ENCODE measurements around the gene SEPTIN1.
A peak's percentile ranks its signal among the peaks of the same experiment; 100 is the strongest.

The SEPTIN1 gene

DNA sequence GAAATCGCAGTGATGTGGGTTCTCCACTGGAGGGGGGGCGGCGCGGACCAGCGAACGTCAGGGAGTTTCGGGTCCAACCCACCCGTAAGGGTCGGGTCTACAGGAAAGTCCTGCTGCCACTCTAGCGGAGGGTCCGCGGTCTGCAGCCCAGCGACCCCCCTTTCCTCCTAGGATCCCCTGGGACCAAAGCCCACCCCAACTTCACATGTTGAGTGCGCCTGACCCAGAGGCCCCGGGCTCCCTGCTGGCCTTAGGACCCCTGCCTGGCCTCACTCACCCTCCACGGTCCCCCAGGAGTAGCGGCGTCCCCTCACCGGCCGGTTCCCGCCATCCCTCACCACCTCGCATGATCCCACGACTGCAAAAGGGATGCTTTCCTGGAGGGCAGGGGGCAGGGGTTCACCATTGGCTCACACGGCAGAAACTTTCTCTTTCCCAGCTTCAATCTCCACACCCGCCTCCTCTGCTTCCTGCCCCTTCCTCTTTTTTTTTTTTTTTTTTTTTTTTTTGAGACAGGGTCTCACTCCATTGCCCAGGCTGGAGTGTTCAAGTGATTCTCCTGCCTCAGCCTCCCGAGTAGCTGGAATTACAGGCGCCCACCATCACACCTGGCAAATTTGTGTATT is 3.1 kb downstream of the SEPTIN1 start:
- H3K27ac ChIP-seq = peak overlapping the region in 20 of 21 experiments; percentile 69 to 100 (median 98)
- peak overlapping the region; percentile 49 to 63 (median 55) for H3K4me3 ChIP-seq

DNA sequence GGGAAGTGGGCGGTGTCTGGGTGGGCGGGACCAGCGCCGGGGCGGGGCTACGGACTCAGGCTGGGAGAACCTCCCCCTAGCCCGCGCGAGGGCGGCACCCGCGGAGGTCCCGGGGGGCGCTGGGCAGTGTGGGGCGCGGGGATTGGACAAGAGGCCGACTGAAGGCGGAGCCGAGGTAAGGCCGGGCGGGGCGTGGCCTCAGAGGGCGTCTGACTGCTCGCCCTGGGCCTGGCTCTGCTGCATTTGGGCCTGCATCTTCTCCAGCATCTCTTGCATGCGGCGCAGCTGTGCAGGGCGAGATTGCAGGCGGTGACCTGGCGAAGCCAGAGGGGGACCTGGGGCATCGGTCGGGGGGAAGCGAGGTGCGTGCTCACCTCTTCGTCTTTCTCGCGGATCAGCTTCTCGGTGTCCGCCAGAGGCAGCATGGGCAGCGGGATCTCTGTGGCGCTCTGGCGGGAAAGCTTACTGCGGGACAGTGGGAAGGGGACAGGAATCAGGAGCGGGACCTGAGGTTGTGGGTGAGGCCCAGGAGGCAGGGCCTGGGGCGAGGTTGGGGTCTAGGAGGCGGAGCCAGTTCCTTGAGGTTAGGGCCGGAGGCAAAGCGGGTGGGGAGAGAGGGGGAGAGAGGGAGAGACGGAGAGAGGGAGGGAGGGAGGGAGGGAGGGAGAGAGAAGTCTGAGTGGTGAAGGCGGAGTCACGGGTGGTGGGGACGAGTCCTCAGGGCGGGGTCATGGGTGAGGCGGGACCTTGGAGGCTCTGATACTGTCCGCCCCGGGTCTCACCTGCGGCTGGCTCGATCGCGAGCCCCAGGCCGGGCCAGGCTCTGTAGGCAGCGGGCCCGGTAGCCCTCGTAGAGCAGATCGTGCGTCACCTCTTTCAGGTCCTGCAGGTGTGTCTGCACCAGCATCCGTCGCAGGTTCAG is 3.9 kb downstream of the SEPTIN1 start:
- H3K27ac ChIP-seq = peak overlapping the region; percentile 94 to 100 (median 99)
- peak overlapping the region; percentile 49 to 63 (median 55) for H3K4me3 ChIP-seq

DNA sequence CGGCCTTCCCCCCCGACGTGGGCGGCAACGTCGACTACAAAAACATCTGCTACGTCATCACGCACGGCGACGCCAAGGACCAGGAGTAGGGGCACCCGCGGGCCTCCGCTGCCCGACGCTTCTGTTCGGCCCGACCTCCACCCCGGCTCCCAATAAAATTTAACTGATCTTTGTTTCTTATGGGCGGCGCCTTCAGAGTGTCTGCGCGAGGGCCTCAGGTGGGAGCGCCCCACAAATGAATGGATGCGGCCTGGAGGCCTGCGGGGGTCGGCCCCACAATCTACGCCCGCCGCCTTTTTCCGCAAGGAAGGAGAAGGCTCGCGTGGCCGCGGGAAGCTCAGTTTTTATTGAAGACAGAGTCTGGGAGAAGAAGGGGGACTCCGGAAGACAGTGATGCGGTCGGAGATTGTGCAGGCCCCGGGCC is 4.5 kb downstream of the SEPTIN1 start:
- H3K27ac ChIP-seq = peak overlapping the region; percentile 94 to 100 (median 99)
- H3K4me3 ChIP-seq = peak overlapping the region; percentile 49 to 63 (median 55)

DNA sequence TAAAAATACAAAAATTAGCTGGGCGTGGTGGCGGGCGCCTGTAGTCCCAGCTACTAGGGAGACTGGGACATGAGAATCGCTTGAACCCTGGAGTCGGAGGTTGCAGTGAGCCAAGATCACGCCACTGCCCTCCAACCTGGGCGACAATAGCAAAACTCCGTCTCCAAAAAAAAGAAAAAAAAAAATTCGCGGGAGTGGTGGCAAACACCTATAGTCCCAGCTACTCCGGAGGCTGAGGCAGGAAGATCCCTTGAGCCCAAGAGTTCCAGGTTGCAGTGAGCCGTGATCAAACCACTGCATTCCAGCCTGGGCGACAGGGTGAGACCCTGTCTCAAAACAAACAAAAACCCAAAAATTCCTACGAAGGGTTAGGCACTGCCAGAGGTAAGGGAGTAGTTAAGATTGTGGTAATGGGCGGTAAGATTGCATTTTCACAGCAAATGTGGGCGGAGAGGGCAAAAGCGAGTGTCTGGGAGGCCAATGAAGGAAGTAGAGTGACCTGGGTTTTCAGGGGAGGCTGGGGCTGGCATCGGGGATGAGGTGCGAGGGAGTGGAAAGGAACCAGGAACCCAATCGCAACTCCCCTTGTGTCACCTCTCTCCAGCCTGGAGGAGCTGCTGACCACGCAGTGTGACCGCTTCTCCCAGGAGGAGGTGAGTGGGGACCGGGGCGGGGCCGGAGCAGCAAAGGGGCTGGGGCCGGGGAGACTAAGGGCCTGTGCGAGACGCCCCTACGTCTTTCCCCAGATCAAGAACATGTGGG is 5.1 kb downstream of the SEPTIN1 start:
- H3K4me3 ChIP-seq = peak overlapping the region; percentile 49 to 63 (median 55)
- H3K27ac ChIP-seq = peak overlapping the region; percentile 94 to 100 (median 99)

DNA sequence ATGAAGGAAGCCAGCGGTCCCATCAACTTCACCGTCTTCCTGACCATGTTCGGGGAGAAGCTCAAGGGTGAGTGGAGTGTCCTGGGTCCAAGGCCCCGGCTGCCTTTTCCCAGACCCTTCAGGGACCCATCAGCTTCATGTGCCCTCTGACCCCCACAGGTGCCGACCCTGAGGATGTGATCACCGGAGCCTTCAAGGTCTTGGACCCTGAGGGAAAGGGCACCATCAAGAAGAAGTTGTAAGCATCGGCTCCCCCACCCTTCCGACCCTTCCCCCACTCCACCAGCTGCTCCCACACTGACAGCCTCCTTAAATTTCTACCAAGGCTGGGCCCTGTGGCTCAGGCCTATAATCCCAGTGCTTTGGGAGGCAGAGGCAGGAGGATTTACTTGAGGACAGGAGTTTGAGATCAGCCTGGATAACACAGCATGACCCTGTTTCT is 5.9 kb downstream of the SEPTIN1 start:
- H3K4me3 ChIP-seq = no peak overlapping the region
- peak overlapping the region in 18 of 21 experiments; percentile 13 to 100 (median 98) for H3K27ac ChIP-seq

DNA sequence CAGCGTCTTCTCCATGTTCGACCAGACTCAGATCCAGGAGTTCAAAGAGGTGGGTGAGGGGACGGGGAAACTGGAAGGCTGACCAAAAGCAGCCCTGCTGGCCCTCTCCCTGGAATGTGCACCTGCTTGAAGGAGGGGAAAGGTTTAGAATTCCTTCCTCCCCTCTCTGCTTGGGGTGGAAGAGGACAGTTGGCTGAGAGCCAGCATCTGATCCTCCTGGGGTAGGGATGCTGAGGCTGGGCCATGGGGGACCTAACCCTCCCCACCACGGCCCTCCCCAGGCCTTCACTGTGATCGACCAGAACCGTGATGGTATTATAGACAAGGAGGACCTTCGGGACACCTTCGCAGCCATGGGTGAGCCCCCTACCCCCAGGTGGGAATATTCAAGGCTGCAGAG is 6.5 kb downstream of the SEPTIN1 start:
- H3K27ac ChIP-seq = peak overlapping the region in 3 of 21 experiments; percentile 13 to 97 (median 97)
- H3K4me3 ChIP-seq = no peak overlapping the region

DNA sequence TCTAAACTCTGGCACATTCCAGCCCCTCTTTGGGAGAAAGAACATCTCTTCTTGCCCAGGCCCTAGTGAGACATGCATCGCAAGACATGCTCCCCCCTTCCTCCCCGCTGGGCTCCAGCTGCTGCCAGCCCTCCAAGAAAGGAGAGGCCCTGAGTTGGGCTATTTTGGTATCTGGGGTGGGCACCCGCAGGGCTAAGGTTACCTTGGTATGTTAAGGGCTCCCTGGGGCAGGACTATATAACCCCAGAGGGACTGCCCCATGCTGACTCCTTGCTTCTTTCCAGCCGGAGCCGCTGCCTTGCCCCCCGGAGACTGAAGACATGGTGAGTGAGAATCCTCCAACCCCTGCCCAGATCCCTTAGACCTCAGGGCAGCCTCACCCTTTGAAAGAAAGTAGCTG is 7.8 kb downstream of the SEPTIN1 start, which contains the start of gene MYL11:
Gene MYL11 (plus strand): TSS at position 265 of the 400 bp plus-strand sequence. CDS start 56 bp downstream, at position 321.
- no peak within 1 kb of the TSS for H3K4me3 ChIP-seq
- H3K27ac ChIP-seq = no peak within 1 kb of the TSS

DNA sequence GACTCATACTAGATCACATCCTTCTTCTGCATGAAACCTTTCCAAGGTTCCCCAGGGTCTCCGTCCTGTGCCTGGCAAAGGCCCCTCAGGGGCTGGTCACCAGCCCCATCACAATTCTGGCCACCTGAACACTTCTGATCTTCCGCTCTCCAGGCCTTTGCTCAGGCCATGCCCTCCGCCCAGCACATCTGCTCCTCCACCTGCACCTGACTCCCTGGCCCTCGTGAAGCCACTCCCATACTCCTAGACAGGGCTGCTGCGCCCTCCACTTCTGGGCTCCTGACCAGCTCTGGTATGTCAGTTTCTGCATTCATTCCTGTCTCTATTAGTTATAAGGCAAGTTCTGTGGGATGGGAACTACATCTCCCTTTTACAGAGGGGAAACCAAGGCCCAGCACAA is 9.6 kb downstream of the SEPTIN1 start:
- no peak overlapping the region for H3K4me3 ChIP-seq
- no peak overlapping the region for H3K27ac ChIP-seq

DNA sequence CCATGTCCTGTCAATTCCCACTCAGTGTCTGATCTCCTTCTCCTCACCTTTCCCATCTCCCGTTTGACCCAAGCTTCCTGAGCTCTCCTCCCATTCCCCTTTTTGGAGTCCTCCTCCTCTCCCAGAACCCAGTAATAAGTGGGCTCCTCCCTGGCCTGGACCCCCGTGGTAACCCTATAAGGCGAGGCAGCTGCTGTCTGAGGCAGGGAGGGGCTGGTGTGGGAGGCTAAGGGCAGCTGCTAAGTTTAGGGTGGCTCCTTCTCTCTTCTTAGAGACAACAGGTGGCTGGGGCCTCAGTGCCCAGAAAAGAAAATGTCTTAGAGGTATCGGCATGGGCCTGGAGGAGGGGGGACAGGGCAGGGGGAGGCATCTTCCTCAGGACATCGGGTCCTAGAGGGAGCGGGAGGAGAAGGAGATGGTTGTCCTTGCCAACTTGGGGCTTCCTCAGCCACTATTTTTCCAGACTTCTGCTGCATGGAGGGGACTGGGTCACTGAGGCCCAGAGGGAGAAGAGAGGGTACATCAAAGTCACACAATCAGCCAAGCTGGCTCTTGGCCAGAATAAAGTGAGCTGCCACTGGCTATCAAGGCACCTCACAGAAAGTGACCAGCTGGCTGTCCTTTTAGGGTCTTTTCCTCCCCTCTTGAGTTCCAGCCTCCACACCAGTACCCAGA is 10.2 kb downstream of the SEPTIN1 start:
- Histone ChIP-seq H3K4me3 (no peak overlapping the region), H3K27ac (peak overlapping the region in 6 of 21 experiments; percentile 34 to 89 (median 80))

DNA sequence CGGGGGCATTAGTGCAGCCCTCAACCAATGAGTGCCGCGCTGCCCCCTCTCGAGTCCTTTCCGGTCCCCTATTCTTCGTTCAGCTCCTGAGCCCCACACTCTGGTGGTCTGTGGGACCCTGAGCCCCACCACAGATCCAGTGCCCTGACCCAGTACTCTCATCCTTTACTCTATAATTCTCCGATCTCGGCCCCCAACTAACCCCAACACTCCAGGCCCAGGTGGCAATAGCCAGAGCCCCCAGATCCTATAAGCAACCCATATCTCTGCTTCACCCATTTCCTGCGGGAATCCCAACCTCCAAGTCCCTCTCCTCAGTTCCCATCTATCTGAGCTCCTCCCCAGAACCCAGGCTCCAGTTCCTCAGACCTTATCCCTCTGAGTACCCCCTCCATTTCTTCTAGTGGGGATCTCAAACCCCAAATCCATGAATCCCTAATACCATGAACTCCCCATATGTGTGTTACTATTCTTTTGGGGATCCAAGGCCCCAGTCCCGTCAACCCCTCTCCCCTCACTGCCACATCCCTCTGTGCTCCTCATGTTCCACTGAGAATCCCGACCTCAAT is 11.0 kb downstream of the SEPTIN1 start:
- Histone ChIP-seq H3K27ac (peak overlapping the region in 20 of 21 experiments; percentile 52 to 90 (median 82)), H3K4me3 (peak overlapping the region in 6 of 7 experiments; percentile 23 to 47 (median 36))

DNA sequence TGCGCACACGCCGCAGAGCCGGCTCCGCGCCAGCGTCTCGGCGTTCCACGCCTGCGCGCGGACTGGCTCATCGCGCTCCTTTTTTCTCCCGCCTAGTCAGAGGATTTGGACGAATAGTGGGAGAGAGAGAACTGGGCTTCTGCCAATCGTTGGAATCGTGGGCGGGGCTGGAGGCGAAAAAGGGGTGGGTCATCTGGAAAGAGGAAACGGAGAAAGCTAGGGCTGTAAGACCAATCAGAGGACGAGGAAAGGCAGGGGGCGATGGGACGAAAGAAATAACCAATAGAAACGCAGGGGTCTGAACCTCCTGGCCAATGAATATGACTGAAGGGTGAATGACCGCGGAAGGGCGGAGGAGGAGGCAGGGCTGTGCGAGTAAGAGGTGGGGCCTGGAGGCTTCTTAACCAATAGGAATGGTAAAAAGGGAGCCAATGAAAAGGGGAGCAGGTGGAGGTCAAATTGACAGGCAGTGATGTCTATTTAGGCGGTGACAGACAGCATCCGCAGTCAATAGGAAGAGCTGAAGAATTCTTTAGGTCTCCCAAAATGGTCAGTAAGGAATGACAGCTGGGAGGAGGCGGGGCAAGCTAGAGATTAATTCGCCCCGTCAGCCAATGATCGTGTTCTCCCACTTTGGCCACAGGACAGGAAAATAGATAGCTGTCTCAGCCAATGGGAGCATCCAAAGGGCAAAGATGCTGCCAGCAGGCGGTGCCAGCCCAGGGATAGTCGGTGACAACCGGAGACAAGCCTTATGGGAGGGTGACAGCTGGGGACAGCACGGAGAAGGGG is 11.7 kb downstream of the SEPTIN1 start, which contains the start of gene TBC1D10B:
Gene TBC1D10B (minus strand): TSS at position 39 of the 792 bp plus-strand sequence. CDS start 311 bp downstream, outside the sequence.
- Histone ChIP-seq H3K27ac (peak within 1 kb of the TSS; percentile 61 to 94 (median 87)), H3K4me3 (peak within 1 kb of the TSS; percentile 67 to 93 (median 90))

DNA sequence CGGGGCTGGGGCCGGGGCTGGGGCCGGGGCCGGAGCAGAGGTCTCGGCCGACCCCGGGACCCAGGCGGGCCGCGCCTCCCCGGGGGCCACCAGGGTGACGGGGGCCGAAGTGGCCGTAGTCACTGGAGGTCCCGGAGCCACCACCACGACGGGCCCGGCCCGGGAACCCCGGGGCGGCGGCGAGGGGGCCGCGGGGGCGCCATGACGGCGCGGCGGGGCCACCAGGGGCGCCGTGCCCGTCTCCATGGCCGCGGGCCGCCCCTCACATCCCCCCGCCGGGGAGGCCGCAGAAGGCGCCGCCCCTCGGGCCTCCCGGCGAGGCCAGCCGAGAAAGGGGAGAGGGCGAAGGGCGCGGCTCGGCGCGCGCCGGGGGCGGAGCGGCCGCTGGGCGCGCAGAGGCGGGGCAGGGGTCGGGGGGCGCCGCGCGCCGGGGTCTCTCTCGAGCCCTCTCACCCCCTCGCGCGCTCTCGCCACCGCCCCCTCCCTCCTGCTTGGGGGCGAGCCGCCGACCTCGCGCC is 12.4 kb downstream of the SEPTIN1 start:
- Histone ChIP-seq H3K4me3 (peak overlapping the region; percentile 67 to 93 (median 90)), H3K27ac (peak overlapping the region; percentile 61 to 94 (median 86))

DNA sequence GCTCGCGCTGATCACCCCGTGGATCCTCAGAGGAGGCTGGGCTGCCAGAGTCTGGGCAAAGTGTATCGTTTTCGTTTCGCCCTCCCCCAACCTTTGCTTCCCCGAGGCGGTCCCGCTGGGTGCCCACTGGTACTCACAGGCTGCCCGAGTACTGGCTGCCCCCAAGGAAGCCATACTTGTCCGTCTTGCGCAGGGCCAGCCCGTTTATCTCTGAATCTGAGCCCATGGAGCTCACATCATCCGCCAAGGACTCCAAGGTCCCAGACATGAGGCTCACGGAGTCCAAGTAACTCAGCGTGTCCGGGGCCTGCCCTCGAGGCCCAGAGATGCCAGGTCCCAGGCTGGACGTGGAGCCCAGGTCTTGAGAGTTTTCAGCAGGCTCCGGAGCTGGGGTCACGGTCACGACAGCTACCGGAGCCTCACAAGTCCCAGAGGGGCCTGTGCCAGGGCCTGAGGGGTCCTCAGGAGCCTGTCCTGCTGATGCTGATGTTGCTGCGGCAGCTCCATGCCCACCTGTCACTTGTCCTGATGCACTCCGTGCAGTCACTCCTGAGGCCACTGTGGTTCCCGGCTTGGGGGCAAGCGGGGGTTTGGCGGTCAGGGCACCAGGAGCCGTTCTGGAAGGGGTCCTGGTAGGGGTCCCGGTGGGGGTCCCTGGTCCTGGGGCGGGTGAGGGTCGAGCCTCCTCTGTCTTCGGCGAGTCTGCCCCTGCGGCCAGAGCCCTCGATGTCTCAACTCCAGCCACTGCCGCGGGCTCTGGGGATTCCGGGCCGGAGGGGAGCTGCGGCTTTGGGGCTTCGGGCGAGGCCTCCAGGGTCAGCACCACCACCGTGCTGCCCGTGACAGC is 13.0 kb downstream of the SEPTIN1 start:
- H3K27ac ChIP-seq = peak overlapping the region; percentile 61 to 94 (median 86)
- peak overlapping the region; percentile 67 to 93 (median 90) for H3K4me3 ChIP-seq

DNA sequence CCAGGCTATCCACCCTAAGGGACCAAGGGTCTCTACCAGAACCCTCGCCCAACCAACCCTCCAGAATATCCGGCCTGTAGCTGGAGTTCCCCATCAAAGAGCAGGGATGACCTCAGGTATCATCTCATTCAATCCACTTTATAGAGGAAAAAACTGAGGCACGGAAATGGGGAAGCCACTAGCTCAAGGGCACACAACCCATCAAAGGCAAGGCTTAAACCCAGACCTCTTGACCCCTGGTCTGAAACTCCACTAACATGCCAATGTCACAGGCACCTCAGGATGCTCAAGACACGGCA is 13.6 kb downstream of the SEPTIN1 start:
- H3K27ac ChIP-seq = peak overlapping the region in 20 of 21 experiments; percentile 68 to 94 (median 86)
- H3K4me3 ChIP-seq = peak overlapping the region; percentile 67 to 93 (median 90)

DNA sequence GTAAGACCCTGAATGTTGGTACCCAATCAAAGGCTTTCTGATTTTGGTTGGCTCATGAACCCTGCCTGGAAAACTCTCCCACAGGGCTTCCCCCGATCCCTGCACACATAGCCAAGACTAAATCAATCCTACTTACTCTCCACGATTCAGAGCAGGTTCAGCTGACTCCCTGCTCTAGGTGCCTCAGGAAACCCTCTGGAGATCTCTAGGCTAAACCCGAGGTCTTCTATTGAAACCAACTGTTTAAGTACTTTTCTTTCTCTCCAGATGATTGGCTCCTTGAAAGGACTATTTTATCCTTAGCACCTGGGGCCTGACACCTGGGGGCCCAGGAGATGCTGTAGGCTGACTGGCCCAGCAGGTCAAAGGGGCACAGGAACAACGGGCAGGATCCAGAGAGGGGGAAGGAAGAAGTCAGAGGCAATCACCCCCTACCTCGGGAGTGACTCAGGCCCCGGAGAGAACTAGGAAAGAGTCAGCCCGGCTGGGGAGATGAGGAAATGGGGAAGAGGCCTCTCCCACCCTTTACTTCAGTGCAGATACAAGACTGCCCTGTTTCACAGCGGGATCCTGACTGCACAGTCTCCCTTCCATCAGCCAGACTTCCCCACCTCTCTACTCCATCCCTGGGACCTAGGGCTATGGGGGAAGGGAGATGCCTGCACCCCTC is 14.1 kb downstream of the SEPTIN1 start:
- H3K27ac ChIP-seq = peak overlapping the region in 20 of 21 experiments; percentile 12 to 94 (median 81)
- H3K4me3 ChIP-seq = peak overlapping the region; percentile 67 to 93 (median 90)

DNA sequence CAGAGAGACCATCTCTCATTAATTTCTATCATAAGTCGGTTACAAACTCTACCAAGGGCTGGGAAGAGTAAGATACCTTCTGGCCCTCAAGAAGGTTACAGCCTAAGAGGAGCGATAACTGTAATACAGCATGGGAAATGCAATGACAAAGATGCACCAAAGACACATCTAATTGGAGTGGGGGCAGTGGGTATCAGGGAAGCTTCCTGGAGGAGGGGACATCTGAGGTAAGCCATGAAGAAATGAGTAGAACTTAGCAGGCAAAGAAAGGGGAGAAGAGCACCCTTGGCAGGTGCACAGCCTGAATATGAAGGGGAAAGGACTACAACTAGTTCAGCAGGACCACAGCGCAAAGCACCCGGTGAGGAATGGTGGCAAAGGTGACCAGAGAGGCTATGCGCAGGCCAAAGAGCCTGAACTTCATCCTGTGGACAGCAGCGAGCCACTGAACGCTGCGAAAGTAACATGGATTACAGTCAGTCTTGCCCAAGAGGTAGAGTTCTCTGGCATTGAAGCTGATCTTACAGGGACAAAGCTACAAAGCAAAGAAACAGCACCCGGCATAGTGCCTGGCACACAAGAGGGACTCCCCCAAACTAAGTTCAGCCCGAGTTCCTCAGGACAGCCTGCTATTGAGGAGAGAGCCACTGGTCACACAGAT is 14.9 kb downstream of the SEPTIN1 start:
- H3K4me3 ChIP-seq = peak overlapping the region in 5 of 7 experiments; percentile 67 to 91 (median 87)
- peak overlapping the region in 12 of 21 experiments; percentile 14 to 94 (median 86) for H3K27ac ChIP-seq
